ENCODE data around the gene ID4. TPM values are rescaled to one million over a fixed set of nuclear protein-coding genes. Genes with fewer than 3 reads are reported as not detected.

Gene ID4
- total RNA-seq, 1 donor from 2014 or later = 104 TPM

- TF ChIP-seq CTCF (conservative IDR thresholded peaks at IDR 0.05) = no peak
- Mint-ChIP-seq H3K27ac (ENCODE audit: unreplicated experiment) (no peak overlapping the region), H3K27me3 (ENCODE audit: low read depth) (no peaks in the 10 kb centered on the region), H3K4me3 (peak overlapping the region; percentile 25), H3K9me3 (no peaks in the 10 kb centered on the region), H3K36me3 (ENCODE audit: low read depth) (peaks cover 10% of the 10 kb centered on the region), H3K4me1 (peaks cover 47% of the 10 kb centered on the region)
- DNase-seq (ENCODE audit: low read depth, low spot score) = no peak
Measured at GRCh38 chr6:19845266-19846041, 8.3 kb downstream of the ID4 start.

GRCh38 chr6:19848465-19849029 is 11.4 kb downstream of the ID4 start:
- Mint-ChIP-seq H3K4me3 (no peak overlapping the region), H3K9me3 (no peaks in the 10 kb centered on the region), H3K27ac (ENCODE audit: unreplicated experiment) (no peak overlapping the region), H3K4me1 (peaks cover 35% of the 10 kb centered on the region), H3K36me3 (ENCODE audit: low read depth) (peaks cover 8% of the 10 kb centered on the region), H3K27me3 (ENCODE audit: low read depth) (no peaks in the 10 kb centered on the region)
- DNase-seq (ENCODE audit: low read depth, low spot score) = no peak
- no peak for TF ChIP-seq CTCF (conservative IDR thresholded peaks at IDR 0.05)

GRCh38 chr6:19849196-19849595 is 12.0 kb downstream of the ID4 start:
- no peak overlapping the region for H3K4me3 Mint-ChIP-seq
- no peak overlapping the region for H3K27ac Mint-ChIP-seq (ENCODE audit: unreplicated experiment)
- TF ChIP-seq CTCF (conservative IDR thresholded peaks at IDR 0.05) = no peak
- no peak for DNase-seq (ENCODE audit: low read depth, low spot score)
- no peaks in the 10 kb centered on the region for H3K27me3 Mint-ChIP-seq (ENCODE audit: low read depth)
- peaks cover 8% of the 10 kb centered on the region for H3K36me3 Mint-ChIP-seq (ENCODE audit: low read depth)
- H3K4me1 Mint-ChIP-seq = peaks cover 31% of the 10 kb centered on the region
- H3K9me3 Mint-ChIP-seq = no peaks in the 10 kb centered on the region

DNA sequence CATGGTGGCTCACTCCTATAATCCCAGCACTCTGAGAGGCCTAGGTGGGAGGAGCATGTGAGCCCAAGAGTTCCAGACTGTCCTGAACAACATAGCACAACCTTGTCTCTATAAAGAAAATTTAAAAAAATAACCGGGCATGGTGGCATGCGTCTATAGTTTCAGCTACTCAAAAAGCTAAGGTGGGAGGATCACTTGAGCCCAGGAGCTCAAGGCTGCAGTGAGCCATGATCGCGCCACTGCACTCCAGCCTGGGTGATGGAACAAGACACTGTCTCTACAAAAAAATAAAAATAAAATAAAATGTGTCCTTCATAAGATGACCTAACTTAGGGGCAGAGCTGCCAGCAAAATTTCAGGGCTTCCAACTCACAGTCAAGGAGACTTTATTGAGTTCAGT is 12.6 kb downstream of the ID4 start:
- Mint-ChIP-seq H3K4me1 (peaks cover 26% of the 10 kb centered on the region), H3K36me3 (ENCODE audit: low read depth) (peaks cover 5% of the 10 kb centered on the region), H3K4me3 (no peak overlapping the region), H3K27me3 (ENCODE audit: low read depth) (no peaks in the 10 kb centered on the region), H3K27ac (ENCODE audit: unreplicated experiment) (no peak overlapping the region), H3K9me3 (no peaks in the 10 kb centered on the region)
- TF ChIP-seq CTCF (conservative IDR thresholded peaks at IDR 0.05) = no peak
- no peak for DNase-seq (ENCODE audit: low read depth, low spot score)

DNA sequence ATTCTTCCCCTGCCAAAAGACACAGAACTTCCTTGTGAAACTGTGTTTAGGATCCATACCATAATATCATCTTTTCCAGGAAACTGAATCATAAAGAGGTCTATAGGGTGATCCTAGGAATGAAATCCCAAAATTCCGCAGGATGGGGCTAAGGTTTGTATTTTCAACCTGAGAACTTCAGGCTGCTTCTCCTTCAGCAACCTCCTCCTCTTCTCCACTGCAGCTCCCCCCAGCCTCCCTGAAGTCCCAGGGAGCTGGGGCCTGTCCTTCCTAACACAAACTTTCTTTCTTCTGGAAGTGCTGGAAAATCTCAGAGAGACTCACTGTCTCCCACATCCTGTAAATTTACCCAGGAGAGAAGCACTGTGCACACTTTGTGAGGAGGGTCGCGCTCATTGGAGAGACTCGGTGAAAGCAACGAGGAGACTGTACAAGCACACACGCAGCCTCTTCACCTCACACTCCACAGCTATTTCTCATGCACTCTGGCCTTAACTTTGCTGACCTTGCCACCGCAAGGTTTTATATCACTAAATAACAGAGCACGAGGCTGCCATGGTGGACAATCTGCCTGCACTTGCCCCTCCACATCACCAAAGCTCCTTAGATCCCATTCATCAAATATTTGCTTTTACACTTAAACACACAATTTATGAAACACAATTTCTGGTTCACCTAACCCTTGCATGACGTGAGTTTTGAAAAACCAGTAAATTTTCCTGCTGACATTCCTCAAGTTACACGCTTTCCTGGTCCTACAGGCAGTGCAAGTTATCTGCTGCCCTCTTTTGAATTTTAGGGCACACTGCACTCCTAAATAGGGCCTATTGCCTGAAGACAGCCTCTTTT is 14.3 kb downstream of the ID4 start:
- peak; percentile 41 for DNase-seq (ENCODE audit: low read depth, low spot score)
- peak; percentile 91 for TF ChIP-seq CTCF (conservative IDR thresholded peaks at IDR 0.05)
- Mint-ChIP-seq H3K27ac (ENCODE audit: unreplicated experiment) (peak overlapping the region; percentile 73), H3K27me3 (ENCODE audit: low read depth) (no peaks in the 10 kb centered on the region), H3K9me3 (no peaks in the 10 kb centered on the region), H3K4me1 (peaks cover 26% of the 10 kb centered on the region), H3K36me3 (ENCODE audit: low read depth) (no peaks in the 10 kb centered on the region), H3K4me3 (peak overlapping the region; percentile 35)

Measured in neural crest cell (in vitro differentiated cells).